ENCODE results near the gene SLC36A1.
"Not testable (repeated sequence)": the region's sequence is repeated elsewhere in the genome, so short reads cannot be mapped to it uniquely, and the experiment has no call there.

SLC36A1 gene

DNA sequence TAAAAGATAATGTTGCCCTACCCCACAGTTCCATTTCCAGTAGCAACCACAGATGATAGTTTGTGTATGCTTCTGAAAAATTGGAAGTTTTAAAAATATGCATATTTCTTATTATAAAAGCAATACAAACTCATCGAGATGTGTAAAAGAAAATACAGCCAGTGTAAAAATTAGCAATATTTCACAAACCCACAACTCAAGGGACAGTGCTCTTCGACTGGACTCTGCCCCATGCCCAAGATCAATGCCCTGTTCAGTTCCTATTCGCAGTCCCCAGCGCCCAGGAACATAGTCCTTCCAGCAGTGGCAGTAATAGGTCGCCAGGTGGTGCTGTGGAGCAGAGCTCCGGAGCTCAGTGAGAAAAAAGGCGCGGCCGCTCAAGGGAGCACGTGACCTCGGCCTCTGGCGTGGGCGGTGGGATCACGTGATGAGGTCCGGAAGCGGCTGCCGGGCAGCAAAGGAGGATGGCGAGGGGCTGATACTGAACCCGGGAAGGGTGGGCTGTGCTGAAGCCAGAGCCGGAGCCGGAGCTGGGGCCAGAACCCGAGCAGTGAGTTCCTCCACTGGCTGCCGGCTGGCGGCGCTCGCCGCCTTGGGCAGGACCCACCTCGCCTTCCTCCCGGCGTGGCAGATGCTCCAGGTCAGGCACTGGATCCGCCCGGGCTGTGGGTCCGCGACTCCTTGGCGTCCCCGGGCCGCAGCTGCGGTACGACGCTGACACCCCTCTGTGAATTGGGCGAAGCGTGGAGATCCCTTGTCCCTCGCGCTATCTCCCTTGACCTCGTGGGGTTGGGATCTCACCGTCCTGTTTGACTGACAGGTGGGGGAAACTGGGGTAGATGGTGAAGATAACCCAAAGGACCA is at the start of gene SLC36A1:
SLC36A1 (plus strand) TSS at position 430 of the 864 bp plus-strand sequence. CDS start 11,190 bp downstream, outside the sequence.
- in situ Hi-C loops (cut with HindIII; ENCODE audit: low pct_ligation_motif_present, low pct_unique_long_range_greater_than_20kb, low sequenced_read_pairs), result no loop called here
- DNase-seq, result peak; percentile 86

DNA sequence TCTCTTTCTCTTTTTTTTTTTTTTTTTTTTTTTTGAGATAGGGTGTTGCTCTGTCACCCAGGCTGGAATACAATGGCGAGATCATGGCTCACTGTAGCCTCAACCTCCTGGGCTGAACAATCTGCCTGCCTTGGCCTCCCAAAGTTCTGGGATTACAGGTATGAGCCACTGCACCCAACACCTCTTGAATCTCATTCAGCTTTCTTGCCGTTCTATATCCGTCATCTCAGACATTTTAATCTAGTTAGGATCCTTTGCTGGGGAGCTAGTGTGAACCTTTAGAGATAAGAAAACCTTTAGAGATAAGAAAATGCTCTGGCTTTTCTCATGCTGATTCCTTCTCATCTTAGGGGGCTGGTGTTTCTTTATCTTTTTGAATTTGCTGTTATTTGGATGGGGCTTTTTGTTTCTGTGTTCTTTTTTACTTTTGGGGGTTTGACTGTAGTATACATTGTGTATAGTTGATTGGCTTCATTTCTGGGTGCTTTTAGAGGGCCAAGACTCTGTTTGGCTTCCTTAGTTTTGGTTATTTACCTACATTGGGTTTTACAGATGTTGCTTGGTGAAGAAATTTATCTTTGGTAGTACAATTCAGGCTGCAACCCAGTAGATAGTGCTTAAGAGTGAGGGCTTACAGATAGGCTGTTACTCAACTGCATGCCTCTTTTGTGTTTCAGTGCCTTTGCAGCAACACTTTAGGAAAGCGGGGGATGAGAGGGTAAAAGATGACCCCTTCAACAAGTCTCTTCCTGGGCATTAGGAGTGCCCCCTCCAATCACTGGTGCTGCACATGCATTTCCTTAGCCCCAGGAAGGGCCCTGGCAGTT is 41.9 kb upstream of the SLC36A1 start:
- no peak for DNase-seq
- in situ Hi-C loops (cut with HindIII; ENCODE audit: low pct_ligation_motif_present, low pct_unique_long_range_greater_than_20kb, low sequenced_read_pairs), result no loop called here

DNA sequence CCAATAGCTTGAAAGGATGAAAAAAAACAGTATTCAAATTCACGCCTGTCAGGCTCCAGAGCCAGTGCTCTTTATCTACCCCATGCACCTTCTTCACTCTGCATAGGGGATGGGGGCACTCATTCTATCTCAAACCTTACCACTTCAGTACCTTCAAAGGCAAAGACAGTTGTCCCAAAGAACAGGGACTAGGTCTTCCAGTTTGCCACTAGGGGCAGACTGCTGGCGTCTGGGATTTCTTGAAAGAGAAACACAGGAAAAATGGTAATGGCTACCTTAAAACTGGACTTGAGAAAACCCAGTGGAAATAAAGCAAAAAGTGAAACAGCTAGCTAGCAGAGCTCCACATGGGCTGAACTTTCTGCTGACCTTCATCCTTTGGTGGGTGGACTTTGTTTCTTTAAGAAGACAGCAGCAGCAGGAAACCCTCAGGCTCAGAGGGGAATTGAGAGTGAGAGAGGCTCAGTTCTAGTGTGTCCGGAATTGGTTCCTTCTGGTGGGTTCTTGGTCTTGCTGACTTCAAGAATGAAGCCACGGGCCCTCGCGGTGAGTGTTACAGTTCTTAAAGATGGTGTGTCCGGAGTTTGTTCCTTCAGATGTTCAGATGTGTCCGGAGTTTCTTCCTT is 41.0 kb upstream of the SLC36A1 start:
- in situ Hi-C loops (cut with HindIII; ENCODE audit: low pct_ligation_motif_present, low pct_unique_long_range_greater_than_20kb, low sequenced_read_pairs), result no loop called here
- peak; percentile 15 for DNase-seq

DNA sequence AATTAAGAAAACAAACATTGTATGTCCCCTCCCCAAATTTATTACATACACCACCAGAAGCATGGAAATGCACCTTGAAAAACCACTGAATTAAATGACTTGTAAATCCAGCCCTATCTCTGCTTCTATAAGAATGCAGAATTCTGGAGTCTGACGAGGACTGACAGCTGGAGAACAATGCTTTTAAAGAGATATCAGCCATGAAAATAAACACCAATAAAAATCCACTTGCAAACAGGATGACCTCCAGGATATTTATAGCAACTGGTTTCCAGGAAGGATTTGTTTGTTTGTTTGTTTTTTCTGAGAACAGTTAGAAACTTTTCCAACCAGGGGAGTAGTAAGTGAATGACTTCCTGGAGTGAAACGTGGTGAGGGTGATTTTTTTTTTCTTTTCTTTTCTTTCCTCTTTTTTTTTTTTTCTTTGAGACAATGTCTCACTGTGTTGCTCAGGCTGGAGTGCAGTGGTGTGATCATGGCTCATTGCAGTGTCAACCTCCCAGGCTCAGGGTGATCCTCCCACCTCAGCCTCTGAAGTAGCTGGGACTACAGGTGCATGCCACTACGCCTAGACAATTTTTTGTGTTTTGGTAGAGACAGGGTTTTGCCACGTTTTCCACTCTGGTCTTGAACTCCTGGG is 38.7 kb upstream of the SLC36A1 start:
- DNase-seq, result no peak
- in situ Hi-C loops (cut with HindIII; ENCODE audit: low pct_ligation_motif_present, low pct_unique_long_range_greater_than_20kb, low sequenced_read_pairs), result no loop called here

DNA sequence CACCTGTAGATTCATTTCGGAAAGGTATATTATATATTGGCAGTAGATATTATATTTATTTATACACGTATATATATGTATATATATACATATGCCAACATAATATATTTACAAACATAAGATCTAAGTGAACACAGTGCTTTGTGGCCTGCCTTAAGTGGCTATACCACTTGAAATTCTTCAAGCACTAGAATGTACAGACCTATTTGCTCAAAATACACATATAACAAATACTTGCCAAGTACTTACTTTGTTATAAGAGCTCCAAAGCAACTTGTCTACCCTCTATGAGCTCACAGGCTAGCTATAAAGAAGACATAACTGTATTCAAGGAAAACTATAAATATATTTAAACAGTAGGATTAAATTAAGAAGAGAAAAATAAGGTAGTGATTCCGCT is 33.6 kb upstream of the SLC36A1 start:
- no peak for DNase-seq
- in situ Hi-C loops (cut with HindIII; ENCODE audit: low pct_ligation_motif_present, low pct_unique_long_range_greater_than_20kb, low sequenced_read_pairs), result no loop called here

DNA sequence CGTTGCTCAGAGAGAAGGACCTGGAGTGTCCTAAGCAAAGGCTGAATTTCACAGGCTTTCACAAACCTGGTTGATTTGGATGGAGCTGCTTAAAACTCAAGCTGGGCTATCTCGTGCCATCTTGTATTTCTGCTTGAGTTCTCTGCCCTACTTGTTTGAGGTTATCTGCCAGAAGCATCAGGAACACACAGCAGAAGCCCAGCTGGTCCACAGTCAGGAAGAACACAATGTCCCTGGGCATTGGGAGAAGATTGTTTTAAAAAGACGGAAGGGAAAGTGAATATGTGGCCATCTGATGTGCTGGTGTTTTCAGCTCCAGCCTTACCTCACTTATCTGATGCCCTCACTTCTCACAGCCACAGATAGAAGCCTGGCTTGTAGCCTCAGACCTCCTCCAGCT is 32.9 kb upstream of the SLC36A1 start:
- in situ Hi-C loops (cut with HindIII; ENCODE audit: low pct_ligation_motif_present, low pct_unique_long_range_greater_than_20kb, low sequenced_read_pairs), result no loop called here
- no peak for DNase-seq

DNA sequence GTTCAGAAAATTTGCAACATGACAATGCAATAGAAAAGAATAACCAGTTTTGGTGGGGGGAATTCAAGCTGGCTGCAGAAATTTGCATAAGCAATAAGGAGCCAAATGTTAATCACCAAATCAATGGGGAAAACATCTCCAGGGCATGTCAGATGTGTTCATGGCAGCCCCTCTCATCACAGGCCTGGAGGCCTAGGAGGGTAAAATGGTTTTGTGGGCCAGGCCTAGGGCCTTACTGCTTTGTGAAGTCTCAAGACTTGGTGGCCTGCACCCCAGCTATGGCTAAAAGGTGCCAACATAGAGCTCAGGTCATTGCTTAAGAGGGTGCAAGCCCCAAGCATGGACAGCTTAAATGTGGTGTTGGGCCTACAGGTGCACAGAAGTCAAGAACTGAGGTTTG is 29.7 kb upstream of the SLC36A1 start:
- in situ Hi-C loops (cut with HindIII; ENCODE audit: low pct_ligation_motif_present, low pct_unique_long_range_greater_than_20kb, low sequenced_read_pairs), result no loop called here
- no peak for DNase-seq

DNA sequence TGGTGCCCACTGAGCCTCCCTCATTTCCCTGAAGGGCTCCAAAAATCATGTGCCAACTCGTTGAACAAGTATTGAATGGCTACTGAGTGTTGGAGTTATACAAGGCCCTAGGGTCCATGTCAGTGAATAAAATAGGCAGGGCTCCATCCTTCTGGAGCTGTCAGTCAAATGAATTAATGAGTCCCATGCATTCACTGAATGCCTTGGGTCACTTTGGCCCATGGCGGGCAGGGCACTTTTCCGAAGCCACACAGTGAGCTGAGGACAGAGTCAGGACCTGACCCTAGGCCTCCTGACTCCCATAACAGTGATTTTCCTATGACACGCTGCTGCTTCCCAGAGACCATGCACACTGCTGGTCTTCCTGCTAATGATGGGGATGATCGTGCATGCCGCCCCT is 27.3 kb upstream of the SLC36A1 start:
- in situ Hi-C loops (cut with HindIII; ENCODE audit: low pct_ligation_motif_present, low pct_unique_long_range_greater_than_20kb, low sequenced_read_pairs), result no loop called here
- no peak for DNase-seq

DNA sequence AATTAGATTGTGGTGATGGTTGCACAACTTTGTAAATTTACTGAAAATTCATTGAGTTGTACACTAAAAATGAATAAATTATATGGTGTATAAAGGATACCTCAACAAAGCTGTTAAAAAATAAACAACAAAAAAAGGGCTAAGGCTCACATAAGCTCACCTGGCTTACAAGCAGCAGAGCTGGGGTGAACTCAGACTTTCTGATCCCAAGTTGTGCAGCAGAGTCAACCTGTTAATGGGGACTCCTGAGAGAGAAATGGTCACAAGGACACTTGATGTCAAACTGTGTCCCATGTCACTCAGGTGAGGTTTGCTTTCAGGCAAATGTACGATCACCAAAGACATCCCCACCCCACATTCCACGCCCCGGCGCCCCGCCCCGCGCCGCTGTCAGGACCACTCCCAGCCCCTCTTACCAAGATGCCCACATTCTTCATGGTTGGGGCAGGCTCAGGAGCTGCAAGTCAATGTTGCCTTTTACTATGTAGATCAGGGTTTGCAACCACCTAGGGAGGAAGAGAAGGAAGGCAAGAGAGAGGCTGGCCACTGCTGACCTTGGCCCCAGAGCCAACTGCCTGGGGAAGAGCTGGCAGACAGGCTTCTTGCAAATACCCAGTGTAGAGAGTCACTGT is 22.4 kb upstream of the SLC36A1 start:
- DNase-seq, result no peak

DNA sequence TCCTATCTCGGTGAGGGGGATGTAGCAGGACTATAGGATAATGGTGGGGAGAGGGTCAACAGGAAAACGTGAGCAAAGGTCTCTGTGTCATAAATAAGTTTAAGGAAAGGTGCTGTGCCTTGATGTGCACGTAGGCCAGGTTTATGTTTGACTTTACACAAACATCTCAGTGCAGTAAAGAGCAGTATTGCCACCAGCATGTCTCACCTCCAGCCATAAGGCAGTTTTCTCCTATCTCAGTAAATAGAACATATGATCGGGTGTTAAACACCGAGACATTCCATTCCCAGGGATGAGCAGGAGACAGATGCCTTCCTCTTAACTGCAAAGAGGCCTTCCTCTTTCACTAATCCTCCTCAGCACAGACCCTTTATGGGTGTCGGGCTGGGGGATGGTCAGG is 21.1 kb upstream of the SLC36A1 start:
- in situ Hi-C loops (cut with HindIII; ENCODE audit: low pct_ligation_motif_present, low pct_unique_long_range_greater_than_20kb, low sequenced_read_pairs); DNase-seq: not testable (repeated sequence)

More for the DNA sequence above, 22.4 kb upstream of the SLC36A1 start:
- in situ Hi-C loops (cut with HindIII; ENCODE audit: low pct_ligation_motif_present, low pct_unique_long_range_greater_than_20kb, low sequenced_read_pairs), result no loop called here

DNA sequence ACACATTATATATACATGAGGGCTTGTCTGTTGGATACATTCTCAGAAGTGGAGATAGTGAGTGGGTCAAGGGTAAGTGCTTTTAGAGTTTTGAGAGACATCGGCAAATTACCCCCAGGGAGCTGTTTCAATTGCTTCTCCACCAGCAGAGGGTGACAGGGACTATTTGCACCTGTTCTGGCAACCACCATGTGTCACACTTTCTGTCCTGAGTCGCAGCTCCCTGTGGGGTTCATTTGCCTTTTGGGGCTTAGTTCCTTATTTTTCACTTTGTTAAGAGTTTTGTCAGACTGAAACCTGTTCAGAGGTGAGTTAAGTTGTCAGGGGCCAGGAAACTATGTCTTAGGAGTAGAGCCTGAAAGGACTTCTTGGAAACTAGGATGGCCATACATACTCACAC is 20.1 kb upstream of the SLC36A1 start:
- in situ Hi-C loops (cut with HindIII; ENCODE audit: low pct_ligation_motif_present, low pct_unique_long_range_greater_than_20kb, low sequenced_read_pairs), result no loop called here
- no peak for DNase-seq

DNA sequence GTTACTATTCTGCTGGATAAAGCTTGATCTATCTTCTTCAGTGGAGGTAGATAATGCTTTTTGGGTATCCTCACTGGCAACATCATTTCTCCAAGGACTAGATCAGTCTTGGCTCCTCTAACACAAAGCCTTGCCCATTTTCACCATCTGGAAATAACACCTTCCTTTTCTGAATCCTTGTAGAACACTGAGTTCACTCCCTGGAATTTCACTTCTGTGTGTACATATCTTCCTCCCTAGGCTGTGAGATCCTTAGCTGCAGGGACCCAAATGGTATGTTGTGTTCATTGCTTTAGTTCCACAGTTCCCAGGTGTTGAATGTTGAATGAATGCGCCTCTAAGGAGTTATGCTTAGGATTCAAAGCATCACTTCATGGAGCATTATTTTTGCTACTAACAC is 16.7 kb upstream of the SLC36A1 start:
- in situ Hi-C loops (cut with HindIII; ENCODE audit: low pct_ligation_motif_present, low pct_unique_long_range_greater_than_20kb, low sequenced_read_pairs), result no loop called here

DNA sequence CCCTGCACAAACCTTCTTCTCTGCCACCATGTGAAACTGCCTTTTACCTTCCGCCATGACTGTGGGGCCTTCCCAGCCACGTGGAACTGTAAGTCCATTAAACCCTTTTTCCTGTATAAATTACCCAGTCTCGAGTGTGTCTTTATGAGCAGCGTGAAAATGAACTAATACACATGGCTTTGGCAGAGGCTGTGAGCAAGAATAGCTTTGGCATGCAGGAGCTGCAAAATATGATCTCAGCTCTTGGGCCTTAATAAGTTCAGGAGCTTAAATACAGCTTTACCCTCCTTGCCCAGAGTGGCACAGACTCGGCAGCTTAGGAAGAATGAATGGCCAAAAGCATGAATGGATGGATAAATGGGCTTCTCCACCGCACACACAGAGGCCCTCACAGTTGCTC is 15.7 kb upstream of the SLC36A1 start:
- no peak for DNase-seq
- in situ Hi-C loops (cut with HindIII; ENCODE audit: low pct_ligation_motif_present, low pct_unique_long_range_greater_than_20kb, low sequenced_read_pairs), result no loop called here

More for the DNA sequence above, 16.7 kb upstream of the SLC36A1 start:
- no peak for DNase-seq

DNA sequence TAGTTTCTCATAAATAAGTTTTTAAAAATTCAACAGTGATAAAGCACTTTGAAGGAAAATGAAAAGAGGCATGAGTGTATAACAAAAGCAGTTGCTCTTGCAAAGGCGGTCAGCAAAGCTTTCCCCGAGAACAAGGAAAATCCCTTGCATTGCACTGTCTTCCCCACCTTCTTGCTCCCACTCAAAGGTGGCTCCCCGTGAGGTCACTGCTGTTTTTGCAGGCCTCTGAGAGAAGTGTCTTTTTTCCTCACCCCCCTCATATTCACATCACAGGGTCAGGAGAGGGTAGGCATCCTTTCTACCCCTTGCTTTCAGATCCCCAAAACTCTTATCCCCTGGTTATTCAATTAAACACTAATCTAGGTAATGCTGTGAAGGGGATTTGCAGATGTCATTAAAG is 15.2 kb upstream of the SLC36A1 start:
- DNase-seq, result no peak
- in situ Hi-C loops (cut with HindIII; ENCODE audit: low pct_ligation_motif_present, low pct_unique_long_range_greater_than_20kb, low sequenced_read_pairs), result no loop called here

DNA sequence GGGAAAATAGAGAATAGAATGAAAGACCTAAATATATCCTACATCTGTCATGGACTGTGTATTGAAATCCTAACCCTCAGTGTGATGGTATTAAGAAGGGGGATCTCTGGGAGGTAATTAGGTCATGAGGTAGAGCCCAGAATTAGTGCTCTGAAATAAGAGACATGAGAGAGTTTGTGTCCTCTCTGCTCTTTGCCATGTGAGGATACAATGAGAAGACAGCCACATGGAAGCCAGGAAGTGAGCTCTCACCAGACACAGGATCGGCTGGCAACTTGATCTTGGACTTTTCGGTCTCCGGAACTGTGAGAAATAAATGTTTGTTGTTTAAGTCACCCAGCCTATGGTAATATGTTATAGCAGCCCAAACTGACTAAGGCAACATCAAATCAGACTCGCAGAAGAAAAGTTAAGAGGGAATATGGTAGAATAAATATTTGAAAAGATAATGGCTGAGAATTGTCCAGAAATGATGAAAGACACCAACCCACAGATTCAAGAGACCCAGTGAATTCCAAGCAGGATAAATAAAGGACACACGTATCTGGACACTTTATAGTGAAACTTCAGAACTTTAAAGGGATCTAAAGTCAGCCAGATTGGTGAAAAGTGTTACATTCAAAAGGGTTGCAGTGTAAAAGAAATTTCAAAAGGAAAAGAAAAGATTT is 12.7 kb upstream of the SLC36A1 start:
- in situ Hi-C loops (cut with HindIII; ENCODE audit: low pct_ligation_motif_present, low pct_unique_long_range_greater_than_20kb, low sequenced_read_pairs), result no loop called here

DNA sequence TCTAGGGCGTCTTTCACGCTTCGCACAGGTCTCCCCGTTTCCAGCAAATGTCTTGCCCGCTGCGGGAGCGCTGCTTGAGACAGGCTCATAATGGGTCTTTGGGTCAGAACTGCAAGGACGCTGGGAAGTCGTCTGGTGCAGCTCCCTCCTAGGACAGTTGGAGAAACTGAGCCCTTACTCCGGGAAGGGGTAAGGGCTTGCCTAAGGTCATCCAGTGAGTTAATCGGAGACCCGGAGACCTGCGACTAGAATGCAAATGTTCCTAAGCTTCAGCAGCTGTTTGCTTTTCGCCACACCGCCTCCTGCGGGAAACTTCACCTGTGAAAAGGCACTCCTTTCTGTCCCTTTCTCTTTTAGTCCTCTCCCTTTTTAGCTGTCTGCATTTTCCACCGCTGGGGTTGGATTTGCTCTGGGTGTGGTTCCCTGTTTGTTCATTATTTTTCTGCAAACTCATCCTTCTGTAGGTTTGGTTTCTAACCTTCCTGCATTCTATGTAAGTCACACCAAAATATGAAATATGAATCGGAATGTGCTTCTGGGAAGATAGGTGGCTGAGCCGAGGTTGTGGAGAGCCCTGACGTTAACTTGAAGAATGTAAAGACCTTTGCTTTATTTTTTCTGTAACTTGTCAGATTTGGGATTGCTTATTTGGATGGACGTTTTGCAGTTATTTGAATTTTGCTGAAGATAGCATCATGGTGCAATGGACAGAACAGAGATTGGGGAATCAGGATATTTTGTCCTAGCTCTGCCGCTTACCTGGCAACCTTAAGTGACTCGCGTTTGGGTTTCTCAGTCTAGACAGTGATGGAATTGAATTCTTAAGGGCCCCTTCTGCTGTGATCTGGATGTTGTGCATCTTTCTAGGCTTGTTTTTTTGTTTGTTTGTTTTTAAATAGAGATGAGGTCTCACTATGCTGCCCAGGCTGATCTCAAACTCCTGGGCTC is 909 bp downstream of the SLC36A1 start:
- peak; percentile 18 for DNase-seq

More for the DNA sequence above, 12.7 kb upstream of the SLC36A1 start:
- no peak for DNase-seq

DNA sequence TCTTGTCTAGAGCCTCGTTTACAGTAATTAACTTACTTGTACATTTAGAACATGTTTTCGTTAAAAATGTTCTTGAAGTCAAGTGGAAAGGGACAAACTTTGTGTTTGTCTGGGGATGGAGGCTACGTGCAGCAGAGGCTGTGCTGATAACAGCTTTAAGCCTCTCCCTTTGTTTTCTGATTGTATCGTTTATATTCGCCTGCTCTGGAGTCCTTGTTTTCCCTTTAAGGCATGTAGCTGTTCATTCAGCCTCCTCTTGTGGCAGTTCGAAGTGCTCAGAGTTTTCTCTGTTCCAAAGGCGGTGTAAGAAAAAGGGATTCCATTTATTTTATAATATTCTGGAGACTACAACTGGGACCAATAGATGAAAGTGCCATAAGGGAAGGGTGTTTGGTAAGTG is 1.9 kb downstream of the SLC36A1 start:
- no peak for DNase-seq
- in situ Hi-C loops (cut with HindIII; ENCODE audit: low pct_ligation_motif_present, low pct_unique_long_range_greater_than_20kb, low sequenced_read_pairs), result no loop called here

More for the DNA sequence above, 909 bp downstream of the SLC36A1 start:
- in situ Hi-C loops (cut with HindIII; ENCODE audit: low pct_ligation_motif_present, low pct_unique_long_range_greater_than_20kb, low sequenced_read_pairs), result no loop called here
